HepG2 (cell line): ENCODE measurements around the gene TMEM167A. TPM values are rescaled to one million over a fixed set of nuclear protein-coding genes. Genes with fewer than 3 reads are reported as not detected.

ENCODE experiments used
- ATAC-seq: fragments of 200-7000 bp; cut with Tn5 transposase; 3 replicates; pipeline ENCODE4 v1.9.1; 2020; ENCODE audit warnings: mild to moderate bottlenecking, moderate library complexity
- BruUV-seq: library from RNA; stranded (reverse); fragments of 400-500 nt; replicated peaks from 2 replicates; lab custom pipeline; 2021; lab: Mats Ljungman, UMichigan
- CTCF ChIA-PET: fragments of 300-600 bp; formaldehyde crosslinking; extraction: SDS; loops from one replicate; lab custom pipeline; 2021; ENCODE audit warnings: low total read pairs, inconsistent platforms, low intra/inter-chr PET ratio; lab: Yijun Ruan, JAX
- POLR2A ChIA-PET: fragments of 350-600 bp; sonication (Branson Sonifier 250); formaldehyde crosslinking; loops from one replicate; lab custom pipeline; 2020; ENCODE audit warnings: antibody characterized with exemption, inconsistent platforms; lab: Yijun Ruan, JAX
- DNase-seq: peaks from one replicate; pipeline ENCODE4 v3.0.0-alpha.2; 2015; ENCODE audit warnings: low spot score
- FAIRE-seq: peaks from 3 replicates; lab custom pipeline; 2011; peaks lifted over from hg19 to GRCh38; lab: Jason Lieb, UNC
- H2AFZ ChIP-seq: one replicate; pipeline ENCODE4 v1.6.1; 2011; ENCODE audit warnings: low read length, inconsistent platforms
- H3K27ac ChIP-seq: fragments of 300-600 bp; 3 replicates; pipeline ENCODE4 v1.8.0; 2011; ENCODE audit warnings: mixed run types, mild to moderate bottlenecking, mixed read lengths, low read length, inconsistent platforms; ENCODE audit not compliant: insufficient read depth; ENCODE audit errors: extremely low read length
- H3K27me3 ChIP-seq, 2 experiments: fragments of 200-600 bp in 1 of 2; 2 replicates in 1 of 2; 3 replicates in 1 of 2; pipeline versions ENCODE4 v1.6.0 to v1.8.0; 2011; ENCODE audit warnings: low read length in 2 of 2, mild to moderate bottlenecking in 2 of 2, moderate library complexity in 2 of 2, inconsistent platforms in 1 of 2; ENCODE audit not compliant: insufficient read depth in 2 of 2, control insufficient read depth in 1 of 2
- H3K36me3 ChIP-seq, 2 experiments: fragments of 200-600 bp in 1 of 2; replicated peaks in 1 of 2; 2 replicates in 1 of 2; 3 replicates in 1 of 2; pipeline versions ENCODE4 v1.5.1 to v1.8.0; 2011; ENCODE audit warnings: low read length in 2 of 2, inconsistent platforms in 1 of 2; ENCODE audit not compliant: insufficient read depth in 2 of 2, control insufficient read depth in 1 of 2
- H3K4me1 ChIP-seq: 2 replicates; pipeline ENCODE4 v1.5.1; 2012; ENCODE audit warnings: low read length, inconsistent platforms; ENCODE audit not compliant: insufficient read depth
- H3K4me2 ChIP-seq: 2 replicates; pipeline ENCODE4 v1.6.0; 2011; ENCODE audit warnings: low read depth, low read length, inconsistent platforms
- H3K4me3 ChIP-seq, 3 experiments: fragments of 200-600 bp in 1 of 3; sonication (generic), shearing (Covaris generic) in 1 of 3; replicated peaks in 1 of 3; 2 replicates each; pipeline ENCODE4 v1.5.1; 2011 to 2016; ENCODE audit warnings: low read length in 3 of 3, inconsistent platforms in 2 of 3, low read depth in 2 of 3, mild to moderate bottlenecking in 2 of 3, control low read depth in 1 of 3, mixed read lengths in 1 of 3; ENCODE audit not compliant: insufficient read depth in 1 of 3
- H3K79me2 ChIP-seq: one replicate; pipeline ENCODE4 v1.6.1; 2011; ENCODE audit warnings: low read length, inconsistent platforms; ENCODE audit not compliant: insufficient read depth
- H3K9ac ChIP-seq: 2 replicates; pipeline ENCODE4 v1.6.0; 2011; ENCODE audit warnings: mild to moderate bottlenecking, low read depth, low read length, inconsistent platforms; ENCODE audit not compliant: insufficient read depth
- H3K9me3 ChIP-seq: 2 replicates; pipeline ENCODE4 v1.5.1; 2012; ENCODE audit warnings: mild to moderate bottlenecking, low read length
- H4K20me1 ChIP-seq: 2 replicates; pipeline ENCODE4 v1.6.0; 2011; ENCODE audit warnings: inconsistent platforms, mild to moderate bottlenecking, low read length, moderate library complexity; ENCODE audit not compliant: insufficient read depth
- FOXO4 ChIP-seq: sonication (generic); formaldehyde crosslinking; conservative IDR thresholded peaks from 2 replicates; pipeline ENCODE4 v1.8.1; 2023; ENCODE audit warnings: missing genetic modification reagents
- MXI1 ChIP-seq: IDR thresholded peaks from 3 replicates; pipeline ENCODE4 v1.6.1; 2012; ENCODE audit warnings: low read depth, low read length, inconsistent platforms, borderline replicate concordance
- NFIC ChIP-seq: IDR thresholded peaks from 2 replicates; pipeline ENCODE4 v1.6.1; 2012; ENCODE audit warnings: mild to moderate bottlenecking, low read length, inconsistent platforms
- PBX2 ChIP-seq: IDR thresholded peaks from 2 replicates; pipeline ENCODE4 v1.6.1; 2016; ENCODE audit warnings: control low read depth
- PCBP1 ChIP-seq: fragments of 200-400 bp; formaldehyde crosslinking; IDR thresholded peaks from 2 replicates; pipeline ENCODE4 v1.6.1; 2017; ENCODE audit warnings: mild to moderate bottlenecking, low read depth, low read length, borderline replicate concordance
- PLRG1 ChIP-seq: fragments of 450-650 bp; conservative IDR thresholded peaks from 2 replicates; pipeline ENCODE4 v1.6.1; 2016
- ZBTB2 ChIP-seq: sonication (generic); formaldehyde crosslinking; IDR thresholded peaks from 2 replicates; pipeline ENCODE4 v1.8.0; 2022; ENCODE audit warnings: low read depth, missing genetic modification reagents
- ZBTB43 ChIP-seq: sonication (generic); formaldehyde crosslinking; conservative IDR thresholded peaks from 2 replicates; pipeline ENCODE4 v1.4.0; 2020; ENCODE audit warnings: missing genetic modification reagents
- ZNF143 ChIP-seq: sonication (generic); formaldehyde crosslinking; IDR thresholded peaks from 2 replicates; pipeline ENCODE4 v1.4.0; 2020; ENCODE audit warnings: missing genetic modification reagents
- ZNF282 ChIP-seq: fragments of 450-650 bp; IDR thresholded peaks from 2 replicates; pipeline ENCODE4 v1.6.1; 2018; ENCODE audit not compliant: partially characterized antibody
- ZNF3 ChIP-seq: IDR thresholded peaks from 2 replicates; pipeline ENCODE4 v1.7.0; 2017; ENCODE audit warnings: inconsistent platforms
- ZNF512 ChIP-seq: sonication (generic); formaldehyde crosslinking; IDR thresholded peaks from 2 replicates; pipeline ENCODE4 v1.4.0; 2020; ENCODE audit warnings: mild to moderate bottlenecking, missing genetic modification reagents
- ZNF558 ChIP-seq: sonication (generic); formaldehyde crosslinking; IDR thresholded peaks from 2 replicates; pipeline ENCODE4 v1.9.0; 2022; ENCODE audit warnings: mild to moderate bottlenecking, missing genetic modification reagents, borderline replicate concordance
- WGBS: methylation state at CpG from one replicate; pipeline ENCODE4 v1.1.6; 2017; ENCODE audit warnings: low lambda C conversion rate; 5-methylcytosine and 5-hydroxymethylcytosine counted together
- in situ Hi-C: cut with HindIII; loops from 2 replicates; pipeline ENCODE4 v1.10.0; 2017; ENCODE audit warnings: low pct_unique_long_range_greater_than_20kb; ENCODE audit not compliant: extremely low pct_ligation_motif_present
- intact Hi-C: fragments of 100-400 bp; cut with micrococcal nuclease; formaldehyde crosslinking; loops from one replicate; pipeline ENCODE4 v1.10.0; 2022; ENCODE audit not compliant: unreplicated experiment
- polyA plus RNA-seq, 8 experiments: library from polyadenylated mRNA; depleted of rRNA in 3 of 8; stranded (reverse) in 7 of 8; unstranded in 1 of 8; fragments of >200 nt; fragmentation: Illumina TruSeq in 4 of 8; extraction: Trizol in 4 of 8; gene quantifications; 2 replicates each; pipeline versions ENCODE4 v1.2.1 to v1.2.3, GENCODE V29; 2011 to 2016; ENCODE audit warnings: low read depth in 4 of 8, missing spikeins in 1 of 8, mixed read lengths in 1 of 8; ENCODE audit not compliant: insufficient read depth in 1 of 8
- total RNA-seq, 5 experiments: library from RNA; depleted of rRNA; stranded (reverse); fragments of >200 nt; fragmentation: Illumina TruSeq; extraction: Trizol; gene quantifications; 2 replicates each; pipeline ENCODE4 v1.2.3, GENCODE V29; 2016; ENCODE audit warnings: low read depth in 1 of 5

TMEM167A gene
- total and polyA plus RNA-seq, 2 of the 13 experiments (the other 11 are each of a cell fraction or from before 2014, with no cell fraction given): 47.0 to 78.7 TPM

GRCh38 chr5:83084336-83084735 is 7.1 kb upstream of the TMEM167A start:
- no peak overlapping the region for H3K27ac ChIP-seq
- peaks cover 21% of the 10 kb centered on the region for H3K4me1 ChIP-seq
- intact Hi-C loops: loop anchor here (2.0 kb wide), 2 partner anchors 40 to 450 kb away; no protein-coding TSS in a partner anchor
- in situ Hi-C loops: loop anchor here (25.0 kb wide), 2 partner anchors 478 to 722 kb away; no protein-coding TSS in a partner anchor
- no peaks in the 10 kb centered on the region for H4K20me1 ChIP-seq
- H3K4me3 ChIP-seq: no peak overlapping the region
- H3K79me2 ChIP-seq: no peaks in the 10 kb centered on the region
- no peak for ATAC-seq
- no peaks in the 10 kb centered on the region for H3K9me3 ChIP-seq
- FAIRE-seq: no peak
- TF ChIP-seq MXI1 (no peak), PCBP1 (no peak), ZNF282 (no peak), ZNF3 (CRISPR knock-in tag) (no peak)
- TF ChIP-seq, all 625 proteins: peak for 0
- Histone ChIP-seq H3K36me3 (no peaks in the 10 kb centered on the region), H2AFZ (no peak overlapping the region), H3K9ac (no peak overlapping the region), H3K4me2 (no peak overlapping the region), H3K27me3 (no peaks in the 10 kb centered on the region)
- 80% methylated on average over 2 of the region's 2 CpGs for WGBS
- CTCF ChIA-PET: no interaction called here
- no peak for DNase-seq
- no TSS peak for BruUV-seq
- POLR2A ChIA-PET: no interaction called here

- BruUV-seq: no TSS peak
- POLR2A ChIA-PET: no interaction called here
- FAIRE-seq (no peak), DNase-seq (no peak), ATAC-seq (no peak)
- Histone ChIP-seq H3K36me3 (no peaks in the 10 kb centered on the region), H3K27ac (no peak overlapping the region), H3K9ac (no peak overlapping the region), H3K4me3 (no peak overlapping the region), H3K4me1 (peaks cover 29% of the 10 kb centered on the region), H3K27me3 (no peaks in the 10 kb centered on the region; a peak in 1 of 5 replicates), H3K4me2 (no peak overlapping the region), H3K79me2 (peaks cover 6% of the 10 kb centered on the region), H4K20me1 (no peaks in the 10 kb centered on the region), H3K9me3 (no peaks in the 10 kb centered on the region), H2AFZ (no peak overlapping the region)
- intact Hi-C loops (no loop called here), in situ Hi-C loops (loop anchor here (25.0 kb wide), 2 partner anchors 480 to 720 kb away; no protein-coding TSS in a partner anchor)
- CTCF ChIA-PET: no interaction called here
- TF ChIP-seq ZBTB2 (CRISPR knock-in tag) (no peak), NFIC (no peak), FOXO4 (no peak), ZNF558 (CRISPR knock-in tag) (no peak), PLRG1 (no peak), ZNF512 (no peak), PBX2 (CRISPR knock-in tag) (no peak), ZNF143 (CRISPR knock-in tag) (no peak), ZBTB43 (CRISPR knock-in tag) (no peak)
Measured at GRCh38 chr5:83082750-83083149, 5.6 kb upstream of the TMEM167A start.
